ENCODE measurements around the gene SERPINB2. TPM values are rescaled to one million over a fixed set of nuclear protein-coding genes. Genes with fewer than 3 reads are reported as not detected.

Gene SERPINB2
- total RNA-seq, 1 experiment from 2014 or later: not detected

GRCh38 chr18:63848159-63848558 lies 39.3 kb upstream of the SERPINB2 start:
- peak; percentile 66 for DNase-seq (ENCODE audit: low read depth, low spot score)
- Histone ChIP-seq H4K20me1 (ENCODE audit: insufficient read depth) (no peaks in the 10 kb centered on the region), H2AFZ (ENCODE audit: low read depth, low read length, poor library complexity, severe bottlenecking) (peak overlapping the region; percentile 89), H3K9me3 (ENCODE audit: control insufficient read depth in 1 of 2, insufficient read depth in 1 of 2, low read depth in 1 of 2, low read length in 2 of 2) (no peaks in the 10 kb centered on the region), H3K9ac (ENCODE audit: low read length) (no peak overlapping the region), H3K9me2 (ENCODE audit: insufficient read depth) (no peaks in the 10 kb centered on the region), H3K27me3 (ENCODE audit: insufficient read depth, low read length) (no peaks in the 10 kb centered on the region), H3K4me1 (ENCODE audit: control insufficient read depth in 1 of 2, insufficient read depth in 2 of 2, low read length in 2 of 2) (no peaks in the 10 kb centered on the region), H3K79me2 (ENCODE audit: insufficient read depth, low read length) (no peaks in the 10 kb centered on the region), H3K4me3 (replicated peaks in 1 of 2; ENCODE audit: low read depth in 1 of 2, low read length in 2 of 2) (no peak overlapping the region), H3K36me3 (ENCODE audit: control insufficient read depth in 1 of 2, insufficient read depth in 2 of 2, low read length in 2 of 2) (no peaks in the 10 kb centered on the region), H3K27ac (ENCODE audit: low read depth, low read length) (no peak overlapping the region), H3K4me2 (ENCODE audit: low read length) (no peak overlapping the region)
- ChIA-PET POLR2A (no interaction called here), RAD21 (ENCODE audit: low non-redundant PET in 1 of 2, low total read pairs in 2 of 2, uncharacterized antibody in 2 of 2, unreplicated experiment in 2 of 2) (no interaction called here), CTCF (no interaction called here)
- no TSS peak for BruUV-seq (replicated peaks)
- intact Hi-C loops (cut with micrococcal nuclease): loop anchor here (10.0 kb wide), 1 partner anchor 503 kb away; no protein-coding TSS in a partner anchor
- TF ChIP-seq RAD21 (IDR thresholded peaks at IDR 0.05; ENCODE audit: low read depth) (peak; percentile 74), MAX (IDR thresholded peaks at IDR 0.05) (no peak), CTCF (IDR thresholded peaks at IDR 0.05 in 2 of 3, conservative IDR thresholded peaks at IDR 0.05 in 1 of 3; ENCODE audit: borderline replicate concordance in 1 of 3, insufficient read depth in 1 of 3, low read depth in 2 of 3, low read length in 2 of 3) (peak; percentile 56 to 81 (median 70); a peak in 5 of 6 replicates)
- peak; percentile 76 for ATAC-seq

- no peak overlapping the region for H3K4me3 ChIP-seq (replicated peaks in 1 of 2; ENCODE audit: low read depth in 1 of 2, low read length in 2 of 2)
- no peaks in the 10 kb centered on the region for H3K79me2 ChIP-seq (ENCODE audit: insufficient read depth, low read length)
- intact Hi-C loops (cut with micrococcal nuclease): loop anchor here (1.0 to 5.0 kb wide), 2 partner anchors 86 to 413 kb away; no protein-coding TSS in a partner anchor
- no peaks in the 10 kb centered on the region for H3K9me2 ChIP-seq (ENCODE audit: insufficient read depth)
- RAD21 ChIA-PET (ENCODE audit: low non-redundant PET in 1 of 2, low total read pairs in 2 of 2, uncharacterized antibody in 2 of 2, unreplicated experiment in 2 of 2): no interaction called here
- CTCF ChIA-PET: interaction anchor here (1.4 kb wide), 1 partner anchor 86 kb away, joined by 5 read pairs; no protein-coding TSS in a partner anchor
- no peaks in the 10 kb centered on the region for H3K36me3 ChIP-seq (ENCODE audit: control insufficient read depth in 1 of 2, insufficient read depth in 2 of 2, low read length in 2 of 2)
- no peaks in the 10 kb centered on the region for H3K27me3 ChIP-seq (ENCODE audit: insufficient read depth, low read length)
- POLR2A ChIA-PET: no interaction called here
- no peak overlapping the region for H3K4me2 ChIP-seq (ENCODE audit: low read length)
- ATAC-seq (peak; percentile 94), DNase-seq (ENCODE audit: low read depth, low spot score) (peak; percentile 32)
- H3K9me3 ChIP-seq (ENCODE audit: control insufficient read depth in 1 of 2, insufficient read depth in 1 of 2, low read depth in 1 of 2, low read length in 2 of 2): no peaks in the 10 kb centered on the region
- H4K20me1 ChIP-seq (ENCODE audit: insufficient read depth): no peaks in the 10 kb centered on the region
- peak; percentile 51 to 72 (median 68); a peak in 5 of 6 replicates for TF ChIP-seq CTCF (IDR thresholded peaks at IDR 0.05 in 2 of 3, conservative IDR thresholded peaks at IDR 0.05 in 1 of 3; ENCODE audit: borderline replicate concordance in 1 of 3, insufficient read depth in 1 of 3, low read depth in 2 of 3, low read length in 2 of 3)
- no peak for TF ChIP-seq CBX3 (IDR thresholded peaks at IDR 0.05; ENCODE audit: low read depth)
- TF ChIP-seq RAD21 (IDR thresholded peaks at IDR 0.05; ENCODE audit: low read depth): peak; percentile 61
- peak; percentile 29 for TF ChIP-seq YY1 (IDR thresholded peaks at IDR 0.05; ENCODE audit: extremely low read depth, insufficient replicate concordance, low read depth, low read length)
- TF ChIP-seq ZBTB33 (IDR thresholded peaks at IDR 0.05; ENCODE audit: extremely low read depth, insufficient replicate concordance, low read length): no peak
- no peak for TF ChIP-seq JUND (IDR thresholded peaks at IDR 0.05)
- no peak for TF ChIP-seq MAX (IDR thresholded peaks at IDR 0.05)
- TF ChIP-seq ELF1 (IDR thresholded peaks at IDR 0.05; ENCODE audit: borderline replicate concordance, low read depth): no peak
- no peak overlapping the region for H2AFZ ChIP-seq (ENCODE audit: low read depth, low read length, poor library complexity, severe bottlenecking)
- no TSS peak for BruUV-seq (replicated peaks)
- no peak overlapping the region for H3K9ac ChIP-seq (ENCODE audit: low read length)
- H3K4me1 ChIP-seq (ENCODE audit: control insufficient read depth in 1 of 2, insufficient read depth in 2 of 2, low read length in 2 of 2): no peaks in the 10 kb centered on the region
- no peak overlapping the region for H3K27ac ChIP-seq (ENCODE audit: low read depth, low read length)
Observed at GRCh38 chr18:63850020-63850419, 37.5 kb upstream of the SERPINB2 start.
